ENCODE data around the gene FSTL4. TPM values are rescaled to one million over a fixed set of nuclear protein-coding genes. Genes with fewer than 3 reads are reported as not detected.

Gene FSTL4
- total and polyA plus RNA-seq, 2 donors (not counting 1 experiment from before 2014, with no cell fraction given), result 0.31 to 6.7 TPM

DNA sequence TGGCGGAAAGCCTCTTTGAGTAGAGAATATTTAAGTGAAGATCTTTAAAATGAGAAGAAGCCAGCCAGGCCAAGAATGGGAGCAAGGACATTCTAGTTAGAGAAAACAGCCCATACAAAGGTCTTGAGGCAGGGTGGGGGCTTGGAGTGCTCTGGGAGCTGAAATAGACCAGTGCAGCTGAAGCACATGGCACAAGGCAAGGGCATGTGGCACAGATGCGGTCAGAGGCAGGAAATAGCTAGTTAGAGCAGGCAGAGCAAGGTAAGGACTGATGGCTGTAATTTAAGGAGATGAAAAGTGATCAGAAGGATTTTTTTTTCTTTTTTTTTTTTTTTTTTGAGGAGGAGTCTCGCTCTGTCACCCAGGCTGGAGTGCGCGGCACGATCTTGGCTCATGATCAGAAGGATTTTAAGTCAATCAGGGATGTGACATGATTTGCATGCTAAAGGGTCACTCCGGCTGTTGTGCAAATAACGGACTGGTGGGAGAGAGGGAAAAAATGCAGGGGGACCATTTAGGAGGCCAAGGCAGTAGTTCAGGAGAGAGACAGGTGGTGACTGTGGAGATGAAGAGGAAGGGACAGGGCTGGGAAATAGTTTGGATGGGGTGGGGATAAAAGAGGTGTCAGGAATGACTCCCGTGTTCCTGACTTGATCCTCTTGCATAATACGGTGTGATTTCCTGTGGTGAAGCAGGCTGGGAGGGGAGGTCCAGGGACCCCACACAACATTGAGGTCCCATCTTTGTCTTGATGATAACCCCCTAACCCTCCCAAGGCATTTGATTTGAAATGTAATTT lies 352.9 kb downstream of the FSTL4 start:
- no peak for ATAC-seq (ENCODE audit: low read depth)

DNA sequence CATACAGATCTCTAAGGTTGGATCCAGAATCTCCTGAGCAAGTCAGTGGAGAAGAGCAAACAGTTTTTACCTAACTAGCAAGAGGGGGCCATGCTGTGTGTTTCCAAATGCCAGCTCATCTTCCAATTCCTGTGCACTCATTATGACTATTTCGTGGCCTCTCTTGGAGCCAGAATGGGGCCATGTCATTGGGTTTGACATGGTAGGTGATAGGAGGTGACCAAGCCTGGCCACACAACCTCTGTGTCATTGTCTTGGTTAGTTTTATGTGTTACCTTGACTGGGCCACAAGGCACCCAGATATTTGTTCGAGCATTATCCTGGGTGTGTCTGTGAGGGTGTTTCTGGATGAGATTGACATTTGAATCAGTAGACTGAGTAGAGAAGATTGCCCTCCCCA lies 354.4 kb downstream of the FSTL4 start:
- Histone ChIP-seq H2AFZ (ENCODE audit: insufficient read depth, low read depth, low read length, poor library complexity, severe bottlenecking) (no peak overlapping the region), H3K4me2 (replicated peaks; ENCODE audit: low read depth, low read length, poor library complexity, severe bottlenecking) (no peak overlapping the region), H3K9ac (ENCODE audit: low read length) (no peak overlapping the region), H3K79me2 (ENCODE audit: control insufficient read depth, insufficient read depth, low read length) (no peaks in the 10 kb centered on the region), H3K27me3 (replicated peaks in 1 of 4; ENCODE audit: control extremely low read depth in 1 of 4, control insufficient read depth in 3 of 4, insufficient read depth in 4 of 4, low read length in 3 of 4) (peaks cover 0 to 2% (median 0%) of the 10 kb centered on the region in 4 experiments), H3K36me3 (replicated peaks in 1 of 2; ENCODE audit: control extremely low read depth in 1 of 2, control insufficient read depth in 1 of 2, extremely low read depth in 1 of 2, insufficient read depth in 2 of 2, low read length in 1 of 2) (no peaks in the 10 kb centered on the region), H3K9me3 (ENCODE audit: control extremely low read depth in 1 of 3, control insufficient read depth in 2 of 3, insufficient read depth in 1 of 3, low read length in 2 of 3) (no peaks in the 10 kb centered on the region), H3K27ac (ENCODE audit: low read length in 2 of 2) (no peak overlapping the region), H3K4me1 (ENCODE audit: control insufficient read depth in 2 of 2, insufficient read depth in 2 of 2, low read length in 2 of 2) (no peaks in the 10 kb centered on the region), H3K4me3 (ENCODE audit: control extremely low read depth in 1 of 5, extremely low read depth in 1 of 5, insufficient read depth in 1 of 5, low read depth in 2 of 5, low read length in 4 of 5) (no peak overlapping the region), H4K20me1 (ENCODE audit: control insufficient read depth, insufficient read depth, low read length, poor library complexity, severe bottlenecking) (no peaks in the 10 kb centered on the region)
- TF ChIP-seq EZH2 (IDR thresholded peaks at IDR 0.05; ENCODE audit: borderline replicate concordance, insufficient read depth, low read depth, low read length, poor library complexity, severe bottlenecking), result no peak
- TF ChIP-seq, protein P1, sequence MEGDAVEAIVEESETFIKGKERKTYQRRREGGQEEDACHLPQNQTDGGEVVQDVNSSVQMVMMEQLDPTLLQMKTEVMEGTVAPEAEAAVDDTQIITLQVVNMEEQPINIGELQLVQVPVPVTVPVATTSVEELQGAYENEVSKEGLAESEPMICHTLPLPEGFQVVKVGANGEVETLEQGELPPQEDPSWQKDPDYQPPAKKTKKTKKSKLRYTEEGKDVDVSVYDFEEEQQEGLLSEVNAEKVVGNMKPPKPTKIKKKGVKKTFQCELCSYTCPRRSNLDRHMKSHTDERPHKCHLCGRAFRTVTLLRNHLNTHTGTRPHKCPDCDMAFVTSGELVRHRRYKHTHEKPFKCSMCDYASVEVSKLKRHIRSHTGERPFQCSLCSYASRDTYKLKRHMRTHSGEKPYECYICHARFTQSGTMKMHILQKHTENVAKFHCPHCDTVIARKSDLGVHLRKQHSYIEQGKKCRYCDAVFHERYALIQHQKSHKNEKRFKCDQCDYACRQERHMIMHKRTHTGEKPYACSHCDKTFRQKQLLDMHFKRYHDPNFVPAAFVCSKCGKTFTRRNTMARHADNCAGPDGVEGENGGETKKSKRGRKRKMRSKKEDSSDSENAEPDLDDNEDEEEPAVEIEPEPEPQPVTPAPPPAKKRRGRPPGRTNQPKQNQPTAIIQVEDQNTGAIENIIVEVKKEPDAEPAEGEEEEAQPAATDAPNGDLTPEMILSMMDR (IDR thresholded peaks at IDR 0.05), result no peak
- H3K4me1 Mint-ChIP-seq, result no peaks in the 10 kb centered on the region
- intact Hi-C loops (cut with micrococcal nuclease), result no loop called here
- DNase-seq, result no peak
- H3K27ac Mint-ChIP-seq, result no peak overlapping the region
- no peaks in the 10 kb centered on the region for H3K9me3 Mint-ChIP-seq (ENCODE audit: insufficient read depth)
- no peak for ATAC-seq (ENCODE audit: low read depth)
- WGBS (ENCODE audit: insufficient coverage), result 100% methylated on average over 1 of the region's 2 CpGs
- ChIA-PET POLR2A (no interaction called here), CTCF (no interaction called here)
- no peak overlapping the region for H3K4me3 Mint-ChIP-seq
- peaks cover 15% of the 10 kb centered on the region for H3K27me3 Mint-ChIP-seq

More for the DNA sequence above, 352.9 kb downstream of the FSTL4 start:
- H3K27me3 ChIP-seq (replicated peaks in 1 of 4; ENCODE audit: control extremely low read depth in 1 of 4, control insufficient read depth in 3 of 4, insufficient read depth in 4 of 4, low read length in 3 of 4), result peaks cover 0 to 5% (median 0%) of the 10 kb centered on the region in 4 experiments
- H2AFZ ChIP-seq (ENCODE audit: insufficient read depth, low read depth, low read length, poor library complexity, severe bottlenecking), result no peak overlapping the region
- no peaks in the 10 kb centered on the region for H3K36me3 ChIP-seq (replicated peaks in 1 of 2; ENCODE audit: control extremely low read depth in 1 of 2, control insufficient read depth in 1 of 2, extremely low read depth in 1 of 2, insufficient read depth in 2 of 2, low read length in 1 of 2)
- H3K27ac Mint-ChIP-seq, result no peak overlapping the region
- H3K4me3 Mint-ChIP-seq, result no peak overlapping the region
- no peak overlapping the region for H3K27ac ChIP-seq (ENCODE audit: low read length in 2 of 2)
- WGBS (ENCODE audit: insufficient coverage), result 72% methylated on average over 9 of the region's 10 CpGs
- no peaks in the 10 kb centered on the region for H3K4me1 ChIP-seq (ENCODE audit: control insufficient read depth in 2 of 2, insufficient read depth in 2 of 2, low read length in 2 of 2)
- no peak overlapping the region for H3K9ac ChIP-seq (ENCODE audit: low read length)
- H3K79me2 ChIP-seq (ENCODE audit: control insufficient read depth, insufficient read depth, low read length), result no peaks in the 10 kb centered on the region
- TF ChIP-seq, protein P1 (IDR thresholded peaks at IDR 0.05), result no peak
- TF ChIP-seq EZH2 (IDR thresholded peaks at IDR 0.05; ENCODE audit: borderline replicate concordance, insufficient read depth, low read depth, low read length, poor library complexity, severe bottlenecking), result no peak
- no peaks in the 10 kb centered on the region for H3K9me3 ChIP-seq (ENCODE audit: control extremely low read depth in 1 of 3, control insufficient read depth in 2 of 3, insufficient read depth in 1 of 3, low read length in 2 of 3)
- no peaks in the 10 kb centered on the region for H3K4me1 Mint-ChIP-seq
- no peaks in the 10 kb centered on the region for H3K9me3 Mint-ChIP-seq (ENCODE audit: insufficient read depth)
- intact Hi-C loops (cut with micrococcal nuclease), result no loop called here
- DNase-seq, result no peak
- POLR2A ChIA-PET, result no interaction called here
- CTCF ChIA-PET, result no interaction called here
- no peak overlapping the region for H3K4me3 ChIP-seq (ENCODE audit: control extremely low read depth in 1 of 5, extremely low read depth in 1 of 5, insufficient read depth in 1 of 5, low read depth in 2 of 5, low read length in 4 of 5)
- H4K20me1 ChIP-seq (ENCODE audit: control insufficient read depth, insufficient read depth, low read length, poor library complexity, severe bottlenecking), result no peaks in the 10 kb centered on the region
- no peak overlapping the region for H3K4me2 ChIP-seq (replicated peaks; ENCODE audit: low read depth, low read length, poor library complexity, severe bottlenecking)
- peaks cover 17% of the 10 kb centered on the region for H3K27me3 Mint-ChIP-seq

Data from B cell (primary cell).